MCF 10A (cell line): Measurements from ENCODE around the gene SLC7A1. TPM values are rescaled to one million over a fixed set of nuclear protein-coding genes. Genes with fewer than 3 reads are reported as not detected.

Experiments
- BruUV-seq: library from RNA; stranded (reverse); fragments of 400-500 nt; replicated peaks from 2 replicates; lab custom pipeline; 2021; lab: Mats Ljungman, UMichigan
- CTCF ChIA-PET: fragments of 300-600 bp; sonication (Branson Sonifier 250); formaldehyde crosslinking; extraction: SDS; loops from one replicate; lab custom pipeline; 2021; ENCODE audit warnings: antibody characterized with exemption, inconsistent platforms; lab: Yijun Ruan, JAX
- POLR2A ChIA-PET: fragments of 300-600, 350-650 bp; sonication (Branson Sonifier 250); formaldehyde crosslinking; extraction: SDS; loops from one replicate; lab custom pipeline; 2020; ENCODE audit warnings: antibody characterized with exemption, inconsistent platforms; lab: Yijun Ruan, JAX
- DNase-seq: peaks from one replicate; pipeline ENCODE4 v3.0.0-alpha.2; 2018; ENCODE audit not compliant: unreplicated experiment
- H3K27ac Mint-ChIP-seq: one replicate; pipeline ENCODE4 v1.8.0; 2022; ENCODE audit warnings: mild to moderate bottlenecking, low read depth, mixed read lengths; ENCODE audit not compliant: unreplicated experiment
- H3K27me3 Mint-ChIP-seq: one replicate; pipeline ENCODE4 v1.8.0; 2022; ENCODE audit warnings: mixed read lengths; ENCODE audit not compliant: insufficient read depth, unreplicated experiment
- H3K36me3 Mint-ChIP-seq: one replicate; pipeline ENCODE4 v1.8.0; 2022; ENCODE audit warnings: mild to moderate bottlenecking, moderate library complexity, mixed read lengths; ENCODE audit not compliant: insufficient read depth, unreplicated experiment
- H3K4me1 Mint-ChIP-seq: one replicate; pipeline ENCODE4 v1.8.0; 2022; ENCODE audit warnings: mixed read lengths; ENCODE audit not compliant: insufficient read depth, unreplicated experiment
- H3K4me3 Mint-ChIP-seq: one replicate; pipeline ENCODE4 v1.8.0; 2022; ENCODE audit warnings: mild to moderate bottlenecking, moderate library complexity, mixed read lengths; ENCODE audit not compliant: unreplicated experiment
- H3K9me3 Mint-ChIP-seq: one replicate; pipeline ENCODE4 v1.8.0; 2022; ENCODE audit warnings: mixed read lengths; ENCODE audit not compliant: unreplicated experiment
- CTCF ChIP-seq: fragments of 200-600 bp; IDR thresholded peaks from one replicate; pipeline ENCODE4 v1.8.0; 2022; ENCODE audit warnings: antibody characterized with exemption, mild to moderate bottlenecking; ENCODE audit not compliant: unreplicated experiment
- intact Hi-C: fragments of 100-400 bp; cut with micrococcal nuclease; formaldehyde crosslinking; loops from 2 replicates; pipeline ENCODE4 v1.14.1; 2022
- total RNA-seq: library from RNA; stranded (reverse); gene quantifications from 2 replicates; pipeline ENCODE4 v1.2.3, GENCODE V29; 2022

The SLC7A1 gene
- total RNA-seq, 1 experiment from 2014 or later = 194 TPM

- no peaks in the 10 kb centered on the region for H3K9me3 Mint-ChIP-seq
- H3K27ac Mint-ChIP-seq = peak overlapping the region; percentile 57
- TF ChIP-seq CTCF = no peak
- no TSS peak for BruUV-seq
- H3K36me3 Mint-ChIP-seq = peaks cover 17% of the 10 kb centered on the region
- DNase-seq = no peak
- no peak overlapping the region for H3K4me3 Mint-ChIP-seq
- H3K4me1 Mint-ChIP-seq = peaks cover 51% of the 10 kb centered on the region
- no peaks in the 10 kb centered on the region for H3K27me3 Mint-ChIP-seq
- POLR2A ChIA-PET = interaction anchor here (0.7 kb wide), 1 partner anchor 8 kb away, joined by 3 read pairs; no protein-coding TSS in a partner anchor
- CTCF ChIA-PET = interaction anchor here (1.0 kb wide), 1 partner anchor 9 kb away, joined by 5 read pairs; no protein-coding TSS in a partner anchor
- intact Hi-C loops = no loop called here
Observed at GRCh38 chr13:29571876-29572570, 23.5 kb downstream of the SLC7A1 start.

GRCh38 chr13:29570051-29570654, 25.3 kb downstream of the SLC7A1 start:
- no TSS peak for BruUV-seq
- H3K36me3 Mint-ChIP-seq = peaks cover 12% of the 10 kb centered on the region
- DNase-seq = no peak
- no peak overlapping the region for H3K4me3 Mint-ChIP-seq
- POLR2A ChIA-PET = interaction anchor here (1.0 to 4.3 kb wide), 4 partner anchors 10 to 123 kb away, joined by 3 to 55 read pairs (median 29); partner anchors contain the start of gene SLC7A1
- H3K9me3 Mint-ChIP-seq = no peaks in the 10 kb centered on the region
- intact Hi-C loops = no loop called here
- H3K27ac Mint-ChIP-seq = peak overlapping the region; percentile 77
- TF ChIP-seq CTCF = no peak
- CTCF ChIA-PET = interaction anchor here (0.8 to 1.5 kb wide), 2 partner anchors 96 to 139 kb away, joined by 4 read pairs; no protein-coding TSS in a partner anchor
- H3K27me3 Mint-ChIP-seq = no peaks in the 10 kb centered on the region
- H3K4me1 Mint-ChIP-seq = peaks cover 60% of the 10 kb centered on the region

GRCh38 chr13:29569253-29570050, 26.0 kb downstream of the SLC7A1 start:
- CTCF ChIA-PET = interaction anchor here (0.6 to 1.5 kb wide), 7 partner anchors 17 to 496 kb away, joined by 3 to 4 read pairs (median 3); no protein-coding TSS in a partner anchor
- no peaks in the 10 kb centered on the region for H3K9me3 Mint-ChIP-seq
- H3K4me3 Mint-ChIP-seq = no peak overlapping the region
- no TSS peak for BruUV-seq
- POLR2A ChIA-PET = interaction anchor here (0.8 to 4.3 kb wide), 7 partner anchors 10 to 502 kb away, joined by 3 to 55 read pairs (median 4); partner anchors contain the start of gene SLC7A1
- intact Hi-C loops = loop anchor here (10.0 kb wide), 1 partner anchor 545 kb away; no protein-coding TSS in a partner anchor
- DNase-seq = no peak
- peaks cover 64% of the 10 kb centered on the region for H3K4me1 Mint-ChIP-seq
- no peaks in the 10 kb centered on the region for H3K27me3 Mint-ChIP-seq
- peak overlapping the region; percentile 77 for H3K27ac Mint-ChIP-seq
- TF ChIP-seq CTCF = no peak
- peaks cover 17% of the 10 kb centered on the region for H3K36me3 Mint-ChIP-seq
